HG03159 (cell line): ENCODE measurements around the gene MYO16.
"Not testable (repeated sequence)": the region's sequence is repeated elsewhere in the genome, so short reads cannot be mapped to it uniquely, and the experiment has no call there.

Experiments used
- ATAC-seq: cut with Tn5 transposase; IDR thresholded peaks from one replicate; pipeline ENCODE4 v1.9.1; 2021; ENCODE audit warnings: mild to moderate bottlenecking, moderate library complexity; ENCODE audit not compliant: unreplicated experiment

MYO16 gene

DNA sequence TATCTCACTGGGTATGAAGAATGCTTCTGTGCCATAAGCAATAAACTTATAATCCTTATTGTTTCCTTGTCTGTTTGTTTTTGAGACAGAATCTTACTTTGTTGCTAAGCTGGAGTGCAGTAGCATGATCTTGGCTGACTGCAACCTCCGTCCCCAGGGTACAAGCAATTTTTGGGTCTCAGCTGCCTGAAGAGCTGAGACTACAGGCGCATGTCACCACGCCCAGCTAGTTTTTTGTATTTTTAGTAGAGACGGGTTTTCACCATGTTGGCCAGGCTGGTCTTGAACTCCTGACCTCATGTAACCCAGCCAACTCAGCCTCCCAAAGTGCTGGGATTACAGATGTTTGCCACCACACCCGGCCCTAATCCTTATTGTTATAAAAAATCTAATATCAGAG, 112.5 kb downstream of the MYO16 start:
- no peak for ATAC-seq

DNA sequence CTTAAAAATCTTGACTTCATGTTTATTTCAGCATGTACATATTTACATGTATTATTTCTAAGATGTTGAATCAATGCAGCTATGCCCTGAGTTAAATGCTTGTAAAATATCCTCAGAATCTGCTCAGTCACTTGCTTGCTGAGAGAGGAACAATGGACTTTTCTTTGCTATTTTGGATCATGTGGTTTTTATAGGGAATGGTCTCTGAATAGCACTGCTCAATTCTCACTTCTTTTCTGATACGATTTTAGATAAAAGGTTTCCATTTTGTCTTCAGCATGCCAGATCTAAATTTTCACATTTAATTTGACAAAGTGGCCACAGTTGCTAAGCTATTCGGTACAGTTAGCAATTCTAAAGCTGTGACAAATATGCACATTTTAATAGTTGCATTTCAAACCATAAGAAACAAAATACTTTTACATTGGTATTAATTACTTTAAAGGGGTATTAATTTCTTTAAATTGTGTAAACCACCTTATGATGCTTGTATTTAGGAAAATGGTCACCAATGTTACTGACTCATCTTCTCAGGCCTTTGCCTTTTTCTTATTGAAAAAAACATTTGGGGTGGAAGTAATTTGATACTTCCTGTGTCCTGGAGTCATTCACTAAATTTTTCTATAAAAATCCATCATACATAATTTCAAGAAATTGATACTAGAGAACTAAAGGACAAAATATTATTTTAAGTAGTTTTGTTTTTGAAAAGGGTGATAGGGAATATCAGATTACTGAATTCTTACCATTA, 113.5 kb downstream of the MYO16 start:
- no peak for ATAC-seq

DNA sequence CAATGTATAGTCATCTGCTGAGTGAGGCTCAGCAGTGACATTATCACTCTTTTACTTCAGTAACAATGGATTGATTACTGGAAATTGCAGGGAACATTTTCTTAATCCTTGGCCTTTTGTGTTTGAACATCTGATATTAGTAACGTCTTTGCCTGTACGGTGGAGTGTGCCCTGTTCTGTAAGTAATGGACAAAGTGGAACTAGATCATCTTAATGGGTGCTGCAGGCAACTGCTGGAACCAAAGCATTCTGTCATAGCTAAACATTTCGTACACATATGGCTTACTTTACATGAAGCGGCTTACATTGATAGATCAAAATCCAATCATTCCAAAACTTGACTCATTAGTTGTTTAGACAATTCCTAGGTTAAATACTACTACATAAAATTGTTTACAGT, 114.1 kb downstream of the MYO16 start:
- no peak for ATAC-seq

- no peak for ATAC-seq
Observed at GRCh38 chr13:108747843-108748242, 118.4 kb downstream of the MYO16 start.

GRCh38 chr13:108752276-108752675, 122.9 kb downstream of the MYO16 start:
- no peak for ATAC-seq

GRCh38 chr13:108755083-108755482, 125.7 kb downstream of the MYO16 start:
- ATAC-seq: no peak

DNA sequence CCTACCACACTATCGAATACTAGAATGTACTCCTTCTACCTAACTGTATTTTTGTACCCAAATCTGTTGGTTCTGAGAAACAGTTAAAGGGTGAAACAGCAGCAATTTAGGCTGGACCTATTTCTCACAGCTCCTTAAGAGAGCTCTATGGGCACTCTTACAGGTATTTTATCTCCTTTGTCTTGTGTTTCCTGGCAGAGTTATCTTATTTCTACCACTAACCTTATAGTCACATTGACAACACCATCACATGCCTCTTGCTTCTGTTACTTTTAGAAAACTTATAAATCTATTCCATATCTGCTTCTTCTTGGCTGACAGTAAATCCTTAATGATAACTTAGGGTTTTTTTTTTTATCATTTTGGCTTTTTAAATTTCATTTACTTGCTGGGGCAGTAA, 130.7 kb downstream of the MYO16 start:
- no peak for ATAC-seq

- ATAC-seq: no peak
Observed at GRCh38 chr13:108760541-108760940, 131.1 kb downstream of the MYO16 start.

DNA sequence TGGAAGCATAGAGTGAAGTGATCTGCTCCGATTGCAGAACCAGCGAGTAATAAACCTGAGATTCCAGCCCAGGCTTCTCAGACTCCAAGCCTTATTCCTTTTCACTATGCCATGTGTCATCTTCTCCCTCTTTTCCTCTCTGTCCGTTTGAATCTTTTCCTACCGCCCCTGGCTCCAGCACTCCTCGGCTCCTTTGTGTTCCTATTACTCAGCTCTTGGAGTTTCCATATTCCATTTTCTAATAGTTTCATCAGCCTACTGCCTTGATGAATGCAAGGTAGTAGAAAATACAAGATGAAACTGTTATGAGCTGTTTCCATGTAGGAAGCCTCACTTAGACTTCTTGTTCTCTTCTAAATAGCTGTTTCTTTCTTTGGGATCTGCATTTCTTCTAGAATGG, 138.6 kb downstream of the MYO16 start:
- no peak for ATAC-seq

DNA sequence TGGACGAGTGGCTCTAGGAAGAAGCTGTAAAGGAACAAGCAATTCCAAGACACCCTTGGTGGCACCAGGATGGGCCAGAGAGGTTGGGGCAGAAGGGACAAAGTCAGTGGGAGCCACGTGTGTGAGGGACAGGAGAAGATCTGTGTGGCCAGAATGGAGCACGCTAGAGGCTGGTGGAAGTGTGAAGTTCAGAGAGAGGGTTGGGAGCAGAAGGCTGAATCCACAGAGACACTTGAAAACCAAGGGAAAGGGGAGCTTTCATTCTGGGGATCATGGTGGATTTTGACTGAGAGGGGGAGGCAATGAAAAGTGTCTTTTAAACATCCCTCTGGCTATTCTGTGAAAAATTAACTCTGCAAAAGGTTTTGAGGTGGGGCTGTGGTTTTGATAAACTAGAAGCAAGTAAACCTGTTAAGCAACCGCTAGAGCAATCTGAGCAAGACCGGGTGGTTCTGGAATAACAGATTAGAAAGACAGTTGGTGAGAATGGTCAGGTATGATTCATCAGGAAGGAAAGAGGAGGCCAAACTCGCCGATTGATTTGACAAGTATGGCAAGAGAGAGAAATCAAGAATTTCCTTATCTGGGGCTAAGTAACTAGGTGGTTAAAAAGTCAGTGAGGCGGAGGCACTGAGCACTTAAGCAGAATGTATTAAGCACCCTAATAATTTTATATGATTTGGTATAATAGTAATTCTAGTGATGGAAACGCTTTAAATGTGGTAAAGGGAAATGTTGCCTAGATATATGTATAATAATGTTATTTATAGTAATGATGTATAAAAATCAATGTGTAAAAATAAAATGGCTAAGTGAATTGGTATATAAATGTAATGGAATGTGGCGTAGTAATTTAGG, 140.0 kb downstream of the MYO16 start:
- no peak for ATAC-seq

DNA sequence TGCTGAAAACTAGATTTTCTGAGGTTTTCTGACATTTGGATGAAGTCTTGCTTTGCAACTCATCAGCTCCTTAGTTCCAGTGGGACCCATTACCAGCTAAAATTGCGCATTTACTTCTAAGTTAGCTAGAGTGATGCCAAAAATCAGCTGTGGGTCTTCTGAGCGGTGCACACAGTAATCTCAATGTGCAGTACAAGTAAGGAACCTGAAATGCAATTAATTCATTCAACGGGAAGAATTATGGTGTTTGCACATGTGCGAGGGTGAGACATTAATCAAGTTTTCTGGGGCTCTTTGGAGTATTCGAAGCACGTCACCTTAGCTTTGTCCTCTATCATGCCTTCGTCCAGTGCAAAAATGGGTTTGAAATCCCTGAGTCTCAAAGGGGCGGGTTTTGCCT, 146.2 kb downstream of the MYO16 start:
- no peak for ATAC-seq

DNA sequence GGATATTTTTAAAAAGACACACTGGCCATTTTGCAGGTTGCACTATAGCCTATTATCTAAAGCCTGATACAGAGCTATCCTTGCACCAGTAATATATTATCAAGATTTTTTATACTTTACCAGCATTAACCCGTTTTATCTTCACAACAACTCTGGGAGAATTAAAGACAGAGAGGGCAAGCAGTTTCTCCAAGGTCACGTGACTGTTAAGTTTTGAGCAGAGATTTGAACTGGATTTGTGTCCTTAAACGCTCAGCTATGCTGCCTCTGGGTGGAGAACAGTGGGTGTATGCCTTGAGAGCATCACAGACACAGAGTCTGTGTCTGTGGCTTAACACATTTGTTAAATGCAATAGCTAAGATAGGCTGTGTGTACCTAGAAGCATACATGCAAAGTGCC, 147.2 kb downstream of the MYO16 start:
- no peak for ATAC-seq

GRCh38 chr13:108777421-108778420, 148.3 kb downstream of the MYO16 start:
- ATAC-seq: no peak

- ATAC-seq: no peak
Observed at GRCh38 chr13:108779308-108779707, 149.9 kb downstream of the MYO16 start.

- ATAC-seq: no peak
Observed at GRCh38 chr13:108780706-108781105, 151.3 kb downstream of the MYO16 start.

DNA sequence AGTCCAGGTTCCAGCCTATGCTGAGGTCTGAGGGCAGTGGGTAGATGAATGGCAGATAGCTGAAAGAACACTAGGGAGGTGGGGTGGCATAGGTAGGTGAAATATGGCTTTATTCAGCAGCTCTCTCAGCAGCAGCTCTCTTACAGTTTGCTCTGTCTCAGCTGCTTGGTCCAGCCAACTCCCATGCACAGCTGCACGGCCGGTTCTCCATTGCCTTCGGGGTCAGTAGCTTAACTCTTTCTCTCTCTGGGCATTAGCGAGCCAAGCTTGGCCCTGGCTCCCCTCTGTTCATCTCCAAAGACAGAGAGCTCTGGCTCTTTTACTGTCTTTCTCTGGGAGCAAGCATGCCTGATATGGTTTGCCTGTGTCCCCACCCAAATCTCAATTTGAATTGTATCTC, 151.9 kb downstream of the MYO16 start:
- ATAC-seq: no peak

- not testable (repeated sequence) for ATAC-seq
Observed at GRCh38 chr13:108782480-108782879, 153.1 kb downstream of the MYO16 start.

- no peak for ATAC-seq
Observed at GRCh38 chr13:108785844-108786243, 156.4 kb downstream of the MYO16 start.

- no peak for ATAC-seq
Observed at GRCh38 chr13:108786456-108787200, 157.2 kb downstream of the MYO16 start.

DNA sequence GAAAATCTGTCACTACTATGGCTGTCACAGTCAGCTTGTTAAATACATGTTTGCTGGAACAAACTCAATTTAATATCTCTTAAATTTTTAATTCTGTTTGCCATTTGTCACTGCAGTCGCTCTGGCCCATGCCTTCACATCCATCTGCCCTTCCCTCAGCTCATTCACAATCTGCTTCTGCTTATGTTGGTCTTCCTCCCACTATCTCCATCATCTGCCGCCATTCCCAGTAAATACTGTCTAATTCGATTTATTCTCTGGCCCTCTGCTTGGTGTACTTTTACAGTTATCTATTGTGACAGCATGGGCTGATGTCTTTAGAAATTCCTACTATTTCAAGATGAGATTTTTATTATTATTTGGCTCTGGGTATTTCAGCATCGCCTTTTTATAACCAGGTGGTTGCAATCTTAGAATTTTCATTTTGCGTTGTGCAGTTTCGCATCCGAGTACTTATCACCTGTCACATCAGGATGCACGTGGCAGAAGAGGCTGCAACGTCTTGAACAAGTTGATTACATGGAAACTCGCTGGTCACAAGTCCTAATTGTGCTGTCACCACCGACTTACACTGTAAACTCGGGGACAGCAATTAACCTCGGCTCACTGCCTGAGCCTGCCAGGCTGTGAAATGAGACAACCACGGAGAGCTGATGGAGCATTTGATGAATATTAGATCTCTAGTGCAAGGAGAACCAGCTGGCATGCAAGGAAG, 158.4 kb downstream of the MYO16 start:
- no peak for ATAC-seq
